GM21423 (cell line): ENCODE data around the gene FBXO3.
"Not testable (repeated sequence)": the region's sequence is repeated elsewhere in the genome, so short reads cannot be mapped to it uniquely, and the experiment has no call there.

Experiments used
- ATAC-seq: cut with Tn5 transposase; IDR thresholded peaks from one replicate; pipeline ENCODE4 v1.9.1; 2021; ENCODE audit warnings: mild to moderate bottlenecking, moderate library complexity; ENCODE audit not compliant: unreplicated experiment

FBXO3 gene

GRCh38 chr11:33729072-33729664, 45.2 kb downstream of the FBXO3 start:
- not testable (repeated sequence) for ATAC-seq

GRCh38 chr11:33727539-33727938, 46.8 kb downstream of the FBXO3 start:
- ATAC-seq, result not testable (repeated sequence)

DNA sequence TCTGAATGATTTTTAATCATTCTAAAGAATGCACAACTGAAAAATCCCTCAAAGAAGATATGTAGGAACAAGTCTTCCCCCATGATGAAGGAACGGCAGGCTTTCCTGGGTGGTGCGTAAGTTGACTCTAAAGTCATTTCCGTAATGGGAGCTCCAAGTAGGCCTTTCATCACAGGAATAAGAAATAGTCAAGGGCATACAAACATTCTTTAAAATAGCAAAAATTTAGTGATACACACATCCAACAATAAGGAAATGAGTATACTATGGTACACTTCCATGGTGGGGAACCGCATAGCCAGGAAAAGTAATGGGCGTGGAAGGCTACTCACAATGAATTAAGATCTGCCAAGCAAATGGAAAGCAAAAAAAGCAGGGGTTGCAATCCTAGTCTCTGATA, 48.8 kb downstream of the FBXO3 start:
- ATAC-seq, result no peak

DNA sequence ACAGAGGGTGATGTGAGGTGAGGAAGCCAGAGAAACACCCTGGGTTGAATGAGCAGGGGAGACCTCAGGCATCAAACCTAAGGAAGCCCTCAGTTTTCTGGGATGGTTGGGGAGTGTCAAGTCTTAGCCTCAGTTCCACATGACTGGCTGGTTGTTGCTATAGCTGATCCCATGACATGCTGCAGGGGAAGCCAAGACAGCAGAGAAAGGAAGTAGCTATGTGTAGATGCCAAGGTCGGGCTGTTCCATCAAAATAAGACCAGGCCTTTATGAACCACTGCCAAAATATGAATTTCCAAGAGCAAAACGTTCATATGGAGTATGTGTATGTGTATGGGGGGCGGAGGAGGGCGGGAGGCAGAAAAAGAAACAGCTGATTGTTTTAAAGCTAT, 49.7 kb downstream of the FBXO3 start:
- ATAC-seq, result no peak

GRCh38 chr11:33723238-33723881, 51.0 kb downstream of the FBXO3 start:
- ATAC-seq, result no peak

- peak; percentile 65 for ATAC-seq
These were observed 51.6 kb downstream of the FBXO3 start for GRCh38 chr11:33722590-33723234.

DNA sequence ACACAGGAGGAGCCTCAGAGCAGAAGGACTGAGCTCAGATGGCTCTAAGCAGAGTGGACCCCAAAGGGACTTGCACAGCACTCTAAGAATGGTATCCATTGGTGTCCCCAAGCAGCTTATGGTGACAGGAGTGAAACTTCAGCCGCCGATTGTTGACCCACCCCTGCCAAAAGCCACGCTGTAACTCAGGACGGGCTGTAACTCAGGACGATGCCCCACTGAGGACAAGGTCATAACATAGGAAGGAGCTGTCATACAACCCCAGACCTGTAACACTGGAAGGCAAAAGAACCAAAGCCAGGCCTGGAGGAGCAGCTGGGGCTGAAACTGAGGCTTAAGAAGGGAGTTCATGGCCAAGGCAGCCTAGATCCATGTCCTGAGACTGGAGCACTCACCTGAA, 52.3 kb downstream of the FBXO3 start:
- no peak for ATAC-seq

GRCh38 chr11:33721426-33721825, 52.9 kb downstream of the FBXO3 start:
- no peak for ATAC-seq

DNA sequence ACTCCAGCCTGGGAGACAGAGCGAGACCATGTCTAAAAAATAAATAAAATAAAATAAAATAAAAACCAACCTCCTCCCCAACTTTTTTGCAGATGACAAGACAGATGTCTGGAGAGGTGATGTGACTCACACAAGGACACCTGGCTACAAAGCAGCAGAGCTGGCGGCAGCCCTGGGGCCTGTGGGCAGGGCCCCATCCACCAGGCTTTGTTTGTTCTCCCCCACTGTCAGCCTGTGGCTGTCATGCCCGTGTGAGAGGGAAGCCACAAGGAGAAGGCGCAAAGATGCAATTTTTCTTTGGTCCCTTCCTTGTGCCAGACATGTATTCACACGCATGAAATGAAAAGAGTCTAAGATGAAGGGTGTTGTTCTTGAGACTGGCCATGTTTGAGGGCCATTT, 54.7 kb downstream of the FBXO3 start:
- ATAC-seq, result no peak

DNA sequence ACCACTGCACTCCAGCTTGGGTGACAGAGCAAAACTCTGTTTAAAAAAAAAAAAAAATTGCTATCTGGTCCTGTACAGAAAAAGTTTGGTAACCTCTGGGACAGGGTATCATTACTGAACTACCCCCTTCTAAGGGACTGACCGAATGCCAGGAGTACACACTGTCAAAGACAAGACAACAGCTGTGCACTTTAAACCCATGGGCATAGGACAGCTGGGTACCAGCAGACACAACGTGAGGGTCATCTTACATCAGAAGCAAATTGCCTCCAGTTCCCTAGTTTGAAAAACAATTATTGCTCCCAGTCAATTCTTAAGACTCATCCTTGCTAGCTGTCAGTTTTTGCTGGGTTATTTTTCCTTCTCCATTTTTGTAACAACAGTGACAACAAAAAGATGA, 55.9 kb downstream of the FBXO3 start:
- ATAC-seq, result no peak

GRCh38 chr11:33716243-33716642, 58.1 kb downstream of the FBXO3 start:
- no peak for ATAC-seq

DNA sequence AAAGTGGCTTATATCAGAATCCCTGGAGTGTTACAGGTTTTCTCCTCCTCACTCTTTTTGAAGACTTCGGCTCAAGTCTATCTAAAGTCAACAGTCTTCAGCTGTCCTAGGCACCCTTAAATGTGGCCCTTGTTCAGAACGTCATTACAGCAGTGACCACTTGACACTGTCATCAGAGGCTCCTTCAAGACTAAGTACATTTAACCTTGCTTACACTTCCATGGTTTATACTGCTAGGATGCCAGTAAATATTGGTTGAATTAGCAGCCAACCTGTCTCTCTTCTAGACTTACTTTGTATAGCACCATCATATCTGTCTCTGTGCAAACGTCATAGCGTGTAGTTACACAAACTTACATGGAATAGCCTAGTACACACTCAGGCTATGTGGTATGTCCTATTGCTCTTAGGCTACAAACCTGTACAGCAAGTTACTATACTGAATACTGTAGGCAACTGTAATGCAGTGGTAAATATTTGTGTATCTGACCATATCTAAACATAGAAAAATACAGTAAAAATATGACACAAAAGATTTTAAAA, 60.4 kb downstream of the FBXO3 start:
- no peak for ATAC-seq

DNA sequence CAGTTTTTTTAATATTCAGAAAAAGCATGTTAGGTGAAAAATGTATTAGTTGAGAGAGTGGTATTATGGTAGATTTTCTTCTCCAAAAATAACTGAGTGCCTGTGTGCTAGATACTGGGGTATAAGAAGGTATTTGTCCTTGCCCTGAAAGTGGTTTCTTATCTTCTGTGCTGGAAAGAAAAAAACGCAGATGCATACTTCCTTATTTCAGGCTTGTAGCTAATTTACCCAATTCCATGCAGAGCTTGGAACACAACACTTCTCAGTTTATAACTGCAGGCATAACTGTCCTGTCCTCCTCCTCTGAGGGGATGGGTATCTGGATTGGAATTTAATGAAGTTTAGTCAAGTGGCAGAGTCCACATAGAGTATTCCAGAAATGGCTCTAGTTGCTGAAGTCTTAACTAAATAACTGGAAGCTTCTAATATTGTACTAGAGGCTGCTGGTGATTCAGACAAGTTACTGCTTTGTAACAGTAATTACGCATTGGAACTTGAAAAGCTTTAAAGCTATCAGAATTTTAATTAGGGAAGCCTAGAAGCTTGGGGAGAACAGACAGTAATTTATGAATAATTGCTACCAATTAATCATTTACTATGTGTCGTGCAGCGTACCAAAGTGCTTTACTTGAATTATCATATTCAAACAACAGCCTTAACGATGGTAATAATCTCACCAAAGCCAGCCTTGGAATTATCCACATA, 61.0 kb downstream of the FBXO3 start:
- no peak for ATAC-seq

DNA sequence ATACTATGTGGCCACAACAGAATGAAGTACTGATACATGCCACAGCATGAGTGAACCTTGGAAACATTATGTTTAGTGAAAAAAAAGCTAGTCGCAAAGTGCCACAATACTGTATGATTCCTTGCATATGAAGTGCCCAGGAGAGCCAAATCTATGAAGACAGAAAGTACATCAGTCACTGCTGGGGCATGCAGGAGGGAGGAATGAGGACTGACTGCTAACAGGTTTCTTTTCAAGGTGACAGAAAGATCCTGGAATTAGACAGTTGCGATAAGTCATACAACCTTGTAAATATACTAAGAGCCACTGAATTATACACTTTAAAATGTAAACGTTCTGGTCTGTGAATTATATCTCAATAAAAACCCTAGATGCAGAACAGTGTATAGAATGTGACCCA, 61.9 kb downstream of the FBXO3 start:
- ATAC-seq, result no peak

DNA sequence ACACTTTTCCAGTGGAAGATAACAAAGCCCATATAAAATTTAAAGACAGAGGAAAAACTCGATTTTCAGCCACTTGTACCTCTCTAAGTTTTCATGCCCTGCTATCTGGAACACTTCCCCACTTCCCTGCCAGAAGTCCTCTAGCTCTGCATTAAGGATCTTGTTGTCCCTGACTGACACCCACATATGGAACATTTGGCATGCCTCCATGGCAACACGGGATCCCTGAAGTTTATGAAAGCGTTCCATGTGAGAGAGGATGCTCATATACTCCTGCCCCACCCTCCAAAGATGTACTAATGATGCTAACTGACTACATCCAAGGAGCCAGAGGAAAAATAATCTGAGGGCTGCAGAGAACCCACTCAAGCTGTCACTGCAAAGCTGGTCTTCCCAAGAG, 64.9 kb downstream of the FBXO3 start:
- ATAC-seq, result no peak

DNA sequence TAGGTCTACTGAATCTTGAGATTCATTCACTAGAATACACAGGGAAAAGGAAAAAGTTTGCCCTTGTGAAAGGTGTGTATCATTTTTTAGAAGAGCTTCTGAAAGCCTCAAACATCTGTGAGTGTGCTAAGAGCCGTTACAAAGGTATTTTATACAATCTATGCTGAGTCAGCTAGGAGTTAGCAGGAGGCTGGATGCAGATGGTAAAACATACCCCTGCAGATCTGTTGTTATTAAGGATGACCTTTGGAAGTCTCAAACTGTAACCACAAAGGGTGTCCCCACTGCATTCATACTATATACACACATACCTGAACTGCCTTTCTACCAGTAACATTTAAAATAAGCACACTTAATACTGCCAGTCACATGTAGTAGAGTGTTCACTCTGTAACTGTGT, 65.3 kb downstream of the FBXO3 start:
- no peak for ATAC-seq

- not testable (repeated sequence) for ATAC-seq
These were observed 66.5 kb downstream of the FBXO3 start for GRCh38 chr11:33707831-33708230.

DNA sequence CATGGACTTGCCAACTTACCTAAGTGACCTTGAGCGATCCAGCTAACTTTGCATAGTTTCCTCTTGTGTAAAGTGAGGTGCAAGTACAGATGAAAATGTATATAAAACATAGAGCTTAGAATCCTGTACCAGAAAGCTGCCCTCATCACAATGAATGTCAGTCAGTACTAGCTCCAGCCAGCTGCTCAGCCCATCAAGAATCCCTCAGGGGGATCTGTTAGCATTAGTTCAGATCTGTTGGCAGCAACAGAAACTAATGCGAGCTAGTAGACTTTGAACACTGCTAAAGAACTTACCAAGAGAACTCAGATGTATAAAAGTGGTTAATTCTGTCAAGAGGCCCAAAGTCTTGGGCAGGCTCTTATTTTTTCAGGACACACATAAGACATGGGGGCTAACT, 67.4 kb downstream of the FBXO3 start:
- ATAC-seq, result no peak

DNA sequence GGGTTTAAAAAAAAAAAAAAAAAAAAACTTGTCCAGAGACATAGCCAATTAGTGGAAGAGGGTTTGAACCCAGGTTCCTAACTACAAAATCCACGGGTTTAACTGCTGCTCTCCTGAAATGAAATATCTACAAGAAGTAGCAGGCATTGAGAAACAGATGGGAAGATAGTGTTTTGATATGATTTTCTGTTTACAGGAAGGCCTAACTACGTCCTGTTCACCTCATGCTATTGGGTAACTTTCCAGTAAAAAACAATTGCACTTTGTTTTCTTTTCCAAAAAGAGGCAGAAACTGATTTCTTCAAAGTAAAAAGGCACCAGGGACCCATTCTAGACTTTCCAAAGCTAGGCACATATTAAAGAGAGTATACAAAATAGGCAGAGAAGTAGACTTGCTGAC, 67.8 kb downstream of the FBXO3 start:
- no peak for ATAC-seq

DNA sequence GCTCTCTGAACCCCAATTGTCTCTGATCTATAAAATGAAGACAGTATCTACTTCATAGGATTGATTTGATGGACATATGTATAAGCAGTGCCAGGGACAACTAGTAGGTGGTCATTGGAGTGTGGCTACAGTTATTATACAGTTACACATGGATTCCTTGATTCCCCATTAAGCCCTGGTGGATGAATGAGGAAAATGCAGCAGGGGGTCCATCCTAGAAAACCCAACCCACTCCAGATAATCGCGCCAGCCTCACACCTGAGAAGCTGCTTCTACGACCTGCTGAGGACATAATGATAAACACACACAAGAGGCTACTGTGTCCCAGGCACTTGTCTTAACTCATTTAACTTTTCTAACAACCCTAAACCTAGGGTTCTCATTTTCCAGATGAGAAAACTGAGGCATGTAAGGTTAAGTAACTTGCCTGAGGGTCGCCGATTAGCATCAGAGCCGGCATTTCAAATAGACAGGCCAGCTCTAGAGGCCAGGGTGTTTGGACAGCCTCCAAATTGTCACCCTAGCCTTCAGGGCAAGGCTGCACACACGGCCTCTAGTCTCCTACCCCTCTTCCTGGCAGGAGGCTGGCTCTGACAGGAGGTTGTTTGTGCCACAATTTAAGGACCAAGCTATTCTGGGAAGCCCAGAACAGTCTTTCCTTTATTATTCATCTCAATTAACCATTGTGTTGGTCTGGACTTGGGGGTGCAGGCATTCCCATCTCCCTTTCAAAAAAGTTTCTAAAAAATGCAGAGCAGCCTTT, 69.9 kb downstream of the FBXO3 start:
- no peak for ATAC-seq

DNA sequence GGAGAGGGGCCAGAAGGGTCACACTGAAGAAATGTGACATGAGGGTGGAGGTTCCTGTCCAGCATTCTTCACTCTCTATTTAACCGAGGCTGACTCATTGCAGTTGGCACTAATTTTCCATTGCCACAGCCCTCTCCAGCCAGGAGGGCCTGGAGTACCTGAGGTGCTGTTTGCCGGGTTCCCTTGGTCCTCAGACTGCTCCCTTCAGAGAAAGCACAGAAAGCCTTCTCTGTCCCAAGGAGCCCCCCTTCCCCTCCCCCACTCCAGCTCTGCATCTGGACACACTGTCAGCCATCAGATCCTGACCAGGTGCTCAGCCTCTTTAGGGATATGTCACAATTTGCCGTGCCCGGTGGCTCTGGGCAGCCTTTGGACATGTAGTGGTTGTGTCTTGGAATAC, 70.5 kb downstream of the FBXO3 start:
- no peak for ATAC-seq
